GM12891 (cell line): ENCODE measurements around the gene LINC00237.

ENCODE experiments used
- DNase-seq: peaks from one replicate; pipeline ENCODE4 v3.0.0; 2011; ENCODE audit warnings: low spot score; ENCODE audit not compliant: insufficient read length
- FAIRE-seq: peaks from 2 replicates; lab custom pipeline; 2011; peaks lifted over from hg19 to GRCh38; lab: Jason Lieb, UNC
- PAX5 ChIP-seq: IDR thresholded peaks from 2 replicates; pipeline ENCODE4 v1.6.1; 2011; ENCODE audit warnings: low read length, moderate library complexity, mild to moderate bottlenecking; ENCODE audit not compliant: insufficient read depth, severe bottlenecking
- POLR2A ChIP-seq: IDR thresholded peaks from 2 replicates; pipeline ENCODE4 v1.6.1; 2011; ENCODE audit warnings: low read depth, low read length, control low read depth
- POLR2AphosphoS5 ChIP-seq: IDR thresholded peaks from 2 replicates; pipeline ENCODE4 v1.6.1; 2011; ENCODE audit warnings: low read depth, low read length, control low read depth
- POU2F2 ChIP-seq: IDR thresholded peaks from 2 replicates; pipeline ENCODE4 v1.6.1; 2011; ENCODE audit warnings: low read depth, mild to moderate bottlenecking, control low read depth, low read length, moderate library complexity
- SPI1 ChIP-seq: IDR thresholded peaks from 2 replicates; pipeline ENCODE4 v1.6.1; 2011; ENCODE audit warnings: low read depth, low read length, control low read depth
- TAF1 ChIP-seq: IDR thresholded peaks from 2 replicates; pipeline ENCODE4 v1.6.1; 2011; ENCODE audit warnings: low read depth, low read length, control low read depth

LINC00237 gene

DNA sequence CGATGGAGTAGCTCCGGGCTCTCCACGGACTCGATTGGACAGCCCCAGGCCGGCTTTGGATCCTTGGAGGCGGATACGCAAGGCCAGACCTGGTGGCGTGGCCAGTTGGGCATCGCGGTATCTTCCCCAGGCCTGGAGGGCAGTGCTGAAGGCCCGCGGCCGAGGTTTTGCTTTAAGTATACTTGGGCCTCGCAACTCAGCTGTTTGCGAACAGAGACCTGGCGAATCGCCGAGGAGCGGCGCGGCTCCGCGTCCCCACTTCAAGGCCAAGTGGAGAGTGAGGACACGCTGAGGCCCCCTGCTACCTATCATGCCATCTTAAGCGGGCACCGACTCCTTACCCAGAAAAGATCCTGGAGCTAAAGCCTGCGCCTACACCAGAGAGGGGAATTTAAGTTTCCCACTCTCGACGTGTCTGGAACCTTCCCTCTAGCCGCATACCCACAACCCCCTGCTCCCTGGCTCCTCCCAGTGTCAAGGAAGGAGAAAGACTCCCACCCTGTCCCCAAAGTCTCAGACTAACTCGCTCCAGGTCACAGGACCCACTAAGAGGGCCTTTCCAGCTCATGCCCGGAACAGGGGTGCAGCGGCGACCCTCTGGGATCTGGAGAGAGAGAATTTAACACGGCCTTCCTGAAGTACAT is 4.1 kb downstream of the LINC00237 start:
- TF ChIP-seq TAF1 (no peak), POLR2A (no peak), POLR2AphosphoS5 (no peak), SPI1 (no peak), PAX5 (no peak), POU2F2 (no peak)
- DNase-seq (no peak), FAIRE-seq (no peak)

DNA sequence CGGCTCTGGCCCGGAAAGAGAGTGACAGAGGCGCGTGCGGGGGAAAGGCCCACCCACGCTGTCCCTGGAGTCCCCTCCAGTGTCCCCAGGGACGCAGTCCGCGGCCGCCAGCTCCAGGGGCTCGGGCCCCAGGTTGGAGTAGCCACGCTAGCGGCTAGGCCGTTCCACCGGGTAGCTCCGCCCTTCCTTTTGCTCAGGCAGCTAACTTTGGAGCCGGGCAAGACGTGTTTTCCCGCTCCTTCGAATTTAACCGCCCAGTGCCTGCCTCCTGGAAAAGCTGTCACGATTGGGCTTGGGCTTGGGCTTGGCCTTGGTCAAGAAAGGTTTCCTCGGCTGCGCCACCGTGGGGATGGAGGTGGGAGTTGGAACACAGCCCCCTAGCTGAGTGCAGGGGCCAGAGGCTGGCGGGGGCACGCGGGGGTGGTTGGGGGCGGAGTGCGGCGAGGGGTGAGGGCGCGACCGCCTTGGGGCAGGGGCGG is 4.7 kb downstream of the LINC00237 start:
- DNase-seq (no peak), FAIRE-seq (no peak)
- no peak for TF ChIP-seq SPI1
- TF ChIP-seq POLR2A: no peak
- TF ChIP-seq PAX5: no peak
- no peak for TF ChIP-seq TAF1
- no peak for TF ChIP-seq POLR2AphosphoS5

DNA sequence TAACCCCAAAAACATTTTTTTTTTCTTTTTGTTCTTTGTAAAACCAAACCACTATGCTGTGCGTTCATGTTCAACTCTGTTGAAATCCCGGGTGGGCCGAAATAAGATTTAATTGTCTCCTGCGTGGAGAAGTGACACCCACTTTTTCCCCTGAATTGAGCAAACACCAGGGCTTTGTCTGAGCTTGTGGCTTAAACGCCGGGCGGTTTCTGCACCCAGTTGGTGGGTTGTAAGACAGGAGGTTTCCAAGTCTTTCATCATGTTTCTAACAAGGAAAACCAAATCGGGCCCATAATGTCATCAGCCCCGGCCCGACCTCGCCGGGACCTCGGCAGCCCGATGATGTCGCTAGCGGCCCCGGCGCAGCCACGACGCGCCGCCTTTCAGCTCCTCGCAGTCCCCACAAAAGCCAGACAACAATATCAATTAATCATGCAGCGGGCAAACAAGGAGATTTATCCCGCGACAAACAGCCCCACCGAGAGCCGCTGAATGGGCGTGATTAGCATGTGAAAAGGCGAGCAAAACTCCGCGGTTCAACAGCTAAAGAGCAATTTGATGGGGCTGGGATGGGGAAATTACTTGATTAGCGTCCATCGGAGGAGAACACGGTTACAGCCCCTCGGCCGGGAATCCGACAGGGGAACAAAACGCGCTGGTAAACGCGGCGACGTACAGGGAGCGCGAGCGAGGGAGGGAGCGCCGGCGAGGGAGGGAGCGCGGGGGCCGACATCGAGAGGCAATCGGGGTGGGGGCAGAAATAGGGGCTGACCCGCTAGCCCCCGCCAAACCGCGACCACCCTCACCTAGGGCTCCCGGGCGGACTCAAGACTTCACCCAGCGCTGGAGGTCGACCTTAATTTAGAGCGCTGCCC is 5.3 kb downstream of the LINC00237 start:
- FAIRE-seq (no peak), DNase-seq (no peak)
- TF ChIP-seq POLR2AphosphoS5: no peak
- no peak for TF ChIP-seq POU2F2
- no peak for TF ChIP-seq SPI1
- no peak for TF ChIP-seq PAX5
- no peak for TF ChIP-seq TAF1
- no peak for TF ChIP-seq POLR2A

DNA sequence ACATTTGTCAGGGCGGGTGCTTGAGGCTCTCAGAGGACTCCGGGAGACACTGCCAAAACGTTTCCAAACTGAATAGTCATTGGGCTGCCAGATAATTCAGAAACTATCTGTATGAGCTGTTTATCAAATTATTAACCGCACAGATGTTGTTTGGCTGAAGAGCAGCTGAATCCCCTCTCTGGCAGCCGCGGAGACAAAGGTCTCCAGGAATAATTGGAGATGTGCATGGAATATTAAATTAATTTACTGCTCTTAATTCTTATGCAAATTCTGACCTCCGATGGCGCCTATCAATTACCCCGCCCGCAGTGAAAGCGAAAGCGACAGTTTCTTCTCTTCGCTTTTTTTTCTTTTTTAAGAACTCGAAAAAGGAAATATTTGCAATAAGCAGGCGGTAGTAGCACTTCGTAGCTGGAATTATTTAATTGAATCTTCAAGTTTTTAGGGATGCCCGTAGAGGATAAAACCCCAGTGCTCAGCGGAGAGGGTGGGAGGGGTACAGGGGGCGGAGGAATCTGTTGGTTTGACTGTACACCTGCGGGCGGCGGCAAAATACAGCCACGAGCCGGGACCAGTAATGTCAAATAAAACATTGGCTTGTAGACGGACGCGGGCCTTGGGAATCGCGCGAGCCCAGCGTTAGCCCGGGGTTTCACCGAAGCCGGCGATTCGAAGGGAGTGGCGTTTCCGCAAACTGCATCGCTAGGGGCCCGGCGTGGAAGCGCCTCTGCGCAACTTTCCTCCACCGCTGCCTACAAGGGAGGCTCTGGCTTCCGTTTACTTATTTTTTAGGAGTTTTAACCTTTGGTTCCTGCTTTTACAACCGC is 6.2 kb downstream of the LINC00237 start:
- no peak for FAIRE-seq
- TF ChIP-seq POLR2AphosphoS5 (no peak), POU2F2 (peak; percentile 39; the same call in 1 of the 2 replicates)

DNA sequence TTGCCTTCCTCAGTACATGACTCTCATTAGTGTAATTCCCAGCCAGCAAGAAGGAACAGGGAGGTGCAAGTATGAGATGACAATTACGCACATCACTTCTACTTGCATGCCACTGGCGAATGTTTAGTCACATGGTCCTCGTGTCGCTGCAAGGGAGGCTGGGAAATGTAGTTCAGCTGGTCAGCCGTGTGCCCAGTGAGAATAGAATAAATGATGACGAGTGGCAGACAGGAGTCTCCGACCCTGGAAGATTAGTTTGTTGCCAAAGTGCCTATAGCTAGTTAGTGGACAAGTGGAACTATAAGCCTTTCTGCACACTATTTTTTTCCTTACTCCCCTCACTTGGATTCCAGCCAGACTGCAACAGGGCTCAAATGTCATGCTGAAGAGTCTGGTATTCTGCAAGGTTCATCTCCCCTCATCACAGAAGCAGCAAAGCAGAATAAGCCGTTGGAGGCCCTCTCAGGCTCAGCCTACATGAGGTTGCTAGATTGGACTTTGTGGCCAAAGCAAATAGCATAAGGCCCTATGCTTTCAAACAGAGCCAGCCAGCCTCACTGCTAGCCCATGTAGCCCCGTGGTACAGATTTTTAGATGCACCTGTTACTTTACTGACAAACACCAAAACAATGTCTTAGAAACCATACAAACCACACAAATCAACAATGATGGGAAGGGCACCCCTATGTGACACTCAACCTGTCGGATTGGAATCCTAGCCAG is 9.7 kb downstream of the LINC00237 start:
- TF ChIP-seq PAX5 (no peak), POU2F2 (no peak), POLR2A (no peak), POLR2AphosphoS5 (no peak), TAF1 (no peak), SPI1 (no peak)
- no peak for FAIRE-seq
- no peak for DNase-seq

More for the DNA sequence above, 6.2 kb downstream of the LINC00237 start:
- DNase-seq: peak; percentile 49

- TF ChIP-seq PAX5 (no peak), POU2F2 (no peak), POLR2AphosphoS5 (no peak), POLR2A (no peak), SPI1 (no peak), TAF1 (no peak)
- no peak for FAIRE-seq
- DNase-seq: no peak
Observed at GRCh38 chr20:21092806-21093205, 13.4 kb downstream of the LINC00237 start.

- TF ChIP-seq POLR2A: no peak
- no peak for TF ChIP-seq TAF1
- FAIRE-seq: no peak
- DNase-seq: no peak
Observed at GRCh38 chr20:21090721-21091120, 15.4 kb downstream of the LINC00237 start.

GRCh38 chr20:21090111-21090618 is 16.0 kb downstream of the LINC00237 start:
- no peak for FAIRE-seq
- TF ChIP-seq TAF1: no peak
- TF ChIP-seq POLR2AphosphoS5: no peak
- TF ChIP-seq SPI1: no peak
- no peak for TF ChIP-seq POLR2A
- TF ChIP-seq POU2F2: no peak
- TF ChIP-seq PAX5: no peak
- no peak for DNase-seq

- DNase-seq (no peak), FAIRE-seq (no peak)
- TF ChIP-seq POLR2AphosphoS5 (no peak), SPI1 (no peak), PAX5 (no peak), POU2F2 (no peak), TAF1 (no peak), POLR2A (no peak)
Observed at GRCh38 chr20:21089391-21089790, 16.8 kb downstream of the LINC00237 start.
